GM18511 (cell line): Measurements from ENCODE around the gene ACAP2.
A peak's percentile ranks its signal among the peaks of the same experiment; 100 is the strongest.
"Not testable (repeated sequence)": the region's sequence is repeated elsewhere in the genome, so short reads cannot be mapped to it uniquely, and the experiment has no call there.

Experiments used
- ATAC-seq: cut with Tn5 transposase; IDR thresholded peaks from one replicate; pipeline ENCODE4 v1.9.1; 2021; ENCODE audit warnings: mild to moderate bottlenecking, moderate library complexity; ENCODE audit not compliant: unreplicated experiment

Gene ACAP2

GRCh38 chr3:195394700-195395099 lies 48.1 kb downstream of the ACAP2 start:
- ATAC-seq: no peak

GRCh38 chr3:195394024-195394423 lies 48.8 kb downstream of the ACAP2 start:
- peak; percentile 68 for ATAC-seq

GRCh38 chr3:195388380-195388779 lies 54.4 kb downstream of the ACAP2 start:
- peak; percentile 76 for ATAC-seq

- no peak for ATAC-seq
These were observed 56.1 kb downstream of the ACAP2 start for GRCh38 chr3:195386739-195387138.

GRCh38 chr3:195385526-195385925 lies 57.3 kb downstream of the ACAP2 start:
- ATAC-seq: no peak

- ATAC-seq: no peak
These were observed 57.9 kb downstream of the ACAP2 start for GRCh38 chr3:195384952-195385351.

GRCh38 chr3:195372220-195372619 lies 70.6 kb downstream of the ACAP2 start:
- ATAC-seq: no peak

- no peak for ATAC-seq
These were observed 76.5 kb downstream of the ACAP2 start for GRCh38 chr3:195366200-195366925.

- ATAC-seq: no peak
These were observed 77.4 kb downstream of the ACAP2 start for GRCh38 chr3:195365371-195365770.

- ATAC-seq: not testable (repeated sequence)
These were observed 85.0 kb downstream of the ACAP2 start for GRCh38 chr3:195357797-195358196.

GRCh38 chr3:195356151-195357086 lies 86.4 kb downstream of the ACAP2 start:
- ATAC-seq: no peak

- not testable (repeated sequence) for ATAC-seq
These were observed 88.8 kb downstream of the ACAP2 start for GRCh38 chr3:195354009-195354408.

- ATAC-seq: no peak
These were observed 89.8 kb downstream of the ACAP2 start for GRCh38 chr3:195352895-195353488.

GRCh38 chr3:195348426-195349115 lies 94.2 kb downstream of the ACAP2 start:
- ATAC-seq: no peak

GRCh38 chr3:195337747-195338146 lies 105.1 kb downstream of the ACAP2 start:
- ATAC-seq: no peak

GRCh38 chr3:195334967-195335366 lies 107.9 kb downstream of the ACAP2 start:
- ATAC-seq: no peak

- ATAC-seq: no peak
These were observed 123.8 kb downstream of the ACAP2 start for GRCh38 chr3:195319060-195319459.

GRCh38 chr3:195312714-195313113 lies 130.1 kb downstream of the ACAP2 start:
- no peak for ATAC-seq

- ATAC-seq: no peak
These were observed 135.1 kb downstream of the ACAP2 start for GRCh38 chr3:195307711-195308110.

- no peak for ATAC-seq
These were observed 136.5 kb downstream of the ACAP2 start for GRCh38 chr3:195306369-195306768.

GRCh38 chr3:195302431-195302830 lies 140.4 kb downstream of the ACAP2 start:
- ATAC-seq: no peak
